ENCODE results near the gene KCNQ1. TPM values are rescaled to one million over a fixed set of nuclear protein-coding genes. Genes with fewer than 3 reads are reported as not detected.

Gene KCNQ1
- total and polyA plus RNA-seq, 2 of the 13 experiments (the other 11 are each of a cell fraction or from before 2014, with no cell fraction given): 0.02 to 0.08 TPM

GRCh38 chr11:2420502-2421225 is 24.1 kb upstream of the KCNQ1 start (continued):
- no peak for TF ChIP-seq PLSCR1 (CRISPR knock-in tag; IDR thresholded peaks at IDR 0.05; ENCODE audit: borderline replicate concordance)
- TF ChIP-seq ZNF646 (CRISPR knock-in tag; IDR thresholded peaks at IDR 0.05): no peak
- no peak for TF ChIP-seq MATR3 (CRISPR knock-in tag; IDR thresholded peaks at IDR 0.05)
- no peak for TF ChIP-seq MLLT10 (CRISPR knock-in tag; IDR thresholded peaks at IDR 0.05)
- no peak; the same call in 1 of the 2 replicates for TF ChIP-seq ZFP91 (CRISPR knock-in tag; IDR thresholded peaks at IDR 0.05; ENCODE audit: borderline replicate concordance)
- TF ChIP-seq RERE (CRISPR knock-in tag; IDR thresholded peaks at IDR 0.05; ENCODE audit: low read depth): no peak
- TF ChIP-seq PHF8 (CRISPR knock-in tag; IDR thresholded peaks at IDR 0.05): no peak
- TF ChIP-seq ATM (IDR thresholded peaks at IDR 0.05; ENCODE audit: borderline replicate concordance): no peak
- no peak for TF ChIP-seq XBP1 (CRISPR knock-in tag; IDR thresholded peaks at IDR 0.05)
- no peak for TF ChIP-seq ASH2L (IDR thresholded peaks at IDR 0.05; ENCODE audit: insufficient read length, low read depth, low read length)

Measured in HepG2 (cell line).